ENCODE results near the gene SSBP3.

The SSBP3 gene

GRCh38 chr1:54338464-54338863 is 67.7 kb downstream of the SSBP3 start:
- TF ChIP-seq CTCF (IDR thresholded peaks at IDR 0.05; ENCODE audit: extremely low read depth, missing control alignments), result no peak
- DNase-seq (ENCODE audit: low spot score), result no peak

GRCh38 chr1:54337928-54338327 is 68.3 kb downstream of the SSBP3 start:
- DNase-seq (ENCODE audit: low spot score), result no peak
- TF ChIP-seq CTCF (IDR thresholded peaks at IDR 0.05; ENCODE audit: extremely low read depth, missing control alignments), result no peak

GRCh38 chr1:54337034-54337433 is 69.2 kb downstream of the SSBP3 start:
- no peak for DNase-seq (ENCODE audit: low spot score)
- no peak for TF ChIP-seq CTCF (IDR thresholded peaks at IDR 0.05; ENCODE audit: extremely low read depth, missing control alignments)

- DNase-seq (ENCODE audit: low spot score), result no peak
- TF ChIP-seq CTCF (IDR thresholded peaks at IDR 0.05; ENCODE audit: extremely low read depth, missing control alignments), result no peak
Measured at GRCh38 chr1:54336116-54336515, 70.1 kb downstream of the SSBP3 start.

GRCh38 chr1:54335755-54336108 is 70.5 kb downstream of the SSBP3 start:
- no peak for DNase-seq (ENCODE audit: low spot score)
- TF ChIP-seq CTCF (IDR thresholded peaks at IDR 0.05; ENCODE audit: extremely low read depth, missing control alignments), result no peak

- no peak for TF ChIP-seq CTCF (IDR thresholded peaks at IDR 0.05; ENCODE audit: extremely low read depth, missing control alignments)
- DNase-seq (ENCODE audit: low spot score), result no peak
Measured at GRCh38 chr1:54335011-54335754, 71.0 kb downstream of the SSBP3 start.

GRCh38 chr1:54332781-54333585 is 73.2 kb downstream of the SSBP3 start:
- DNase-seq (ENCODE audit: low spot score), result no peak
- no peak for TF ChIP-seq CTCF (IDR thresholded peaks at IDR 0.05; ENCODE audit: extremely low read depth, missing control alignments)
